H1 (cell line): Measurements from ENCODE around the gene IL4. TPM values are rescaled to one million over a fixed set of nuclear protein-coding genes. Genes with fewer than 3 reads are reported as not detected.

Source experiments
- CTCF ChIA-PET: fragments of 300-600 bp; sonication (Branson Sonifier 250); formaldehyde crosslinking; loops from one replicate; lab custom pipeline; 2021; ENCODE audit not compliant: partially characterized antibody; lab: Charles Lee
- POLR2A ChIA-PET: fragments of 300-600 bp; sonication (Branson Sonifier 250); formaldehyde crosslinking; loops from one replicate; lab custom pipeline; 2021; ENCODE audit warnings: inconsistent platforms; ENCODE audit not compliant: partially characterized antibody; lab: Charles Lee
- DNase-seq, 2 experiments: peaks; one replicate each; pipeline versions ENCODE4 v3.0.0 to v3.0.0-alpha.2; 2010 to 2022; ENCODE audit warnings: low spot score in 2 of 2, low read depth in 1 of 2, mixed read lengths in 1 of 2
- FAIRE-seq: peaks from 2 replicates; lab custom pipeline; 2011; peaks lifted over from hg19 to GRCh38; lab: Jason Lieb, UNC
- H2AFZ ChIP-seq: 2 replicates; pipeline ENCODE4 v1.8.1; 2012; ENCODE audit warnings: low read length, inconsistent platforms
- H2AK5ac ChIP-seq: 2 replicates; pipeline ENCODE4 v1.6.1; 2013; ENCODE audit warnings: low read depth, low read length
- H2BK120ac ChIP-seq: replicated peaks from 2 replicates; pipeline ENCODE3; 2013; ENCODE audit warnings: low read depth, low read length, inconsistent platforms
- H2BK12ac ChIP-seq: 2 replicates; pipeline ENCODE4 v1.6.1; 2013; ENCODE audit warnings: low read depth, low read length
- H2BK15ac ChIP-seq: 2 replicates; pipeline ENCODE4 v1.6.1; 2013; ENCODE audit warnings: low read length
- H2BK20ac ChIP-seq: 2 replicates; pipeline ENCODE4 v1.6.1; 2013; ENCODE audit warnings: low read length
- H2BK5ac ChIP-seq: 2 replicates; pipeline ENCODE4 v1.6.1; 2013; ENCODE audit warnings: low read depth, low read length
- H3K14ac ChIP-seq: 2 replicates; pipeline ENCODE4 v1.6.1; 2013; ENCODE audit warnings: inconsistent platforms; ENCODE audit not compliant: insufficient read length
- H3K18ac ChIP-seq: 2 replicates; pipeline ENCODE4 v1.6.1; 2013; ENCODE audit warnings: low read length; ENCODE audit errors: extremely low read depth
- H3K23ac ChIP-seq: 2 replicates; pipeline ENCODE4 v1.6.1; 2013; ENCODE audit warnings: inconsistent platforms; ENCODE audit not compliant: insufficient read length
- H3K23me2 ChIP-seq: 2 replicates; pipeline ENCODE4 v1.6.1; 2013; ENCODE audit warnings: low read depth, low read length
- H3K27ac ChIP-seq: 2 replicates; pipeline ENCODE4 v1.6.1; 2011; ENCODE audit warnings: low read depth, low read length, inconsistent platforms
- H3K27me3 ChIP-seq, 4 experiments: replicated peaks in 1 of 4; 1 replicate in 1 of 4; 2 replicates in 3 of 4; pipeline versions ENCODE4 v1.6.1 to v1.8.1; 2011 to 2013; ENCODE audit warnings: low read length in 3 of 4, mild to moderate bottlenecking in 3 of 4, inconsistent platforms in 2 of 4, mixed read lengths in 2 of 4, moderate library complexity in 1 of 4; ENCODE audit not compliant: control insufficient read depth in 3 of 4, insufficient read depth in 3 of 4; ENCODE audit errors: extremely low read depth in 1 of 4
- H3K36me3 ChIP-seq, 4 experiments: 2 replicates each; pipeline versions ENCODE4 v1.6.1 to v1.8.1; 2011 to 2013; ENCODE audit warnings: mild to moderate bottlenecking in 4 of 4, low read length in 3 of 4, moderate library complexity in 2 of 4, control low read depth in 1 of 4, inconsistent platforms in 1 of 4; ENCODE audit not compliant: insufficient read depth in 4 of 4, control insufficient read depth in 2 of 4
- H3K4ac ChIP-seq: replicated peaks from 2 replicates; pipeline ENCODE3; 2013; ENCODE audit warnings: low read length, low read depth, mixed read lengths, inconsistent platforms; ENCODE audit not compliant: insufficient read length
- H3K4me1 ChIP-seq, 4 experiments: replicated peaks in 1 of 4; 1 replicate in 1 of 4; 2 replicates in 3 of 4; pipeline versions ENCODE4 v1.6.1 to v1.8.1; 2011 to 2013; ENCODE audit warnings: low read length in 3 of 4, inconsistent platforms in 2 of 4, mixed read lengths in 1 of 4; ENCODE audit not compliant: insufficient read depth in 4 of 4, control insufficient read depth in 3 of 4
- H3K4me2 ChIP-seq, 2 experiments: 2 replicates each; pipeline versions ENCODE4 v1.6.1 to v1.8.1; 2011 to 2013; ENCODE audit warnings: low read depth in 2 of 2, low read length in 2 of 2, control low read depth in 1 of 2, inconsistent platforms in 1 of 2, mild to moderate bottlenecking in 1 of 2; ENCODE audit not compliant: insufficient read depth in 1 of 2
- H3K4me3 ChIP-seq, 4 experiments: fragments of 200-600, 300-600 bp in 1 of 4; sonication (generic), shearing (Covaris generic), sonication (Bioruptor Twin) in 1 of 4; 2 replicates each; pipeline versions ENCODE4 v1.5.1 to v1.8.1; 2011 to 2016; ENCODE audit warnings: low read length in 4 of 4, low read depth in 3 of 4, control low read depth in 2 of 4, inconsistent platforms in 2 of 4, mild to moderate bottlenecking in 2 of 4, mixed read lengths in 1 of 4, moderate library complexity in 1 of 4; ENCODE audit not compliant: insufficient read depth in 2 of 4; ENCODE audit errors: extremely low read depth in 1 of 4
- H3K56ac ChIP-seq: replicated peaks from 2 replicates; pipeline ENCODE3; 2013; ENCODE audit warnings: low read depth, mild to moderate bottlenecking, mixed read lengths, low read length, inconsistent platforms; ENCODE audit not compliant: insufficient read length
- H3K79me1 ChIP-seq: 2 replicates; pipeline ENCODE4 v1.6.1; 2013; ENCODE audit warnings: low read depth, low read length, control low read depth
- H3K79me2 ChIP-seq, 2 experiments: 2 replicates each; pipeline versions ENCODE4 v1.6.1 to v1.8.1; 2012 to 2013; ENCODE audit warnings: low read length in 2 of 2, mild to moderate bottlenecking in 2 of 2, inconsistent platforms in 1 of 2; ENCODE audit not compliant: insufficient read depth in 2 of 2, control insufficient read depth in 1 of 2
- H3K9ac ChIP-seq, 4 experiments: replicated peaks in 1 of 4; 1 replicate in 1 of 4; 2 replicates in 3 of 4; pipeline versions ENCODE4 v1.6.1 to v1.8.1; 2011 to 2013; ENCODE audit warnings: low read depth in 3 of 4, low read length in 3 of 4, control low read depth in 2 of 4, mild to moderate bottlenecking in 2 of 4, moderate library complexity in 2 of 4, inconsistent platforms in 1 of 4; ENCODE audit errors: extremely low read depth in 1 of 4
- H3K9me3 ChIP-seq, 2 experiments: 2 replicates each; pipeline versions ENCODE4 v1.6.1 to v1.8.1; 2012 to 2013; ENCODE audit warnings: mild to moderate bottlenecking in 2 of 2, moderate library complexity in 2 of 2, control low read depth in 1 of 2, inconsistent platforms in 1 of 2, low read depth in 1 of 2, low read length in 1 of 2, mixed read lengths in 1 of 2; ENCODE audit not compliant: insufficient read depth in 2 of 2
- H4K20me1 ChIP-seq, 2 experiments: replicated peaks in 1 of 2; 2 replicates each; pipeline versions ENCODE3 to v1.8.1; 2011 to 2013; ENCODE audit warnings: inconsistent platforms in 2 of 2, low read length in 2 of 2, mild to moderate bottlenecking in 1 of 2; ENCODE audit not compliant: insufficient read depth in 2 of 2, control insufficient read depth in 1 of 2
- H4K5ac ChIP-seq: 2 replicates; pipeline ENCODE4 v1.6.1; 2013; ENCODE audit warnings: low read length, low read depth, mixed read lengths, inconsistent platforms; ENCODE audit not compliant: insufficient read length
- H4K8ac ChIP-seq: 2 replicates; pipeline ENCODE4 v1.8.0; 2013; ENCODE audit warnings: mild to moderate bottlenecking, moderate library complexity, low read length, inconsistent platforms; ENCODE audit not compliant: insufficient read depth; ENCODE audit errors: extremely low read depth
- H4K91ac ChIP-seq: replicated peaks from 2 replicates; pipeline ENCODE3; 2013; ENCODE audit warnings: low read length, mixed read lengths, inconsistent platforms; ENCODE audit not compliant: insufficient read length
- JUND ChIP-seq: IDR thresholded peaks from 2 replicates; pipeline ENCODE4 v1.6.1; 2011; ENCODE audit warnings: mild to moderate bottlenecking, improper control_type of control experiment, low read length
- WGBS, 2 experiments: shearing (Covaris generic) in 1 of 2; methylation state at CpG; one replicate each; pipeline versions ENCODE4 v1.1.6 to v1.1.7; 2013 to 2015; ENCODE audit warnings: low lambda C conversion rate in 2 of 2, mixed read lengths in 2 of 2, inconsistent platforms in 1 of 2, low coverage in 1 of 2, missing lambda C conversion rate in 1 of 2; ENCODE audit not compliant: insufficient replicate concordance in 2 of 2, insufficient coverage in 1 of 2, insufficient read length in 1 of 2; ENCODE audit errors: extremely low coverage in 1 of 2, missing lambda C conversion rate in 1 of 2; 5-methylcytosine and 5-hydroxymethylcytosine counted together
- polyA plus RNA-seq, 7 experiments: library from polyadenylated mRNA; depleted of rRNA in 3 of 7; stranded (reverse) in 5 of 7; unstranded in 2 of 7; fragments of >200 nt in 5 of 7; fragments of 200-250 nt in 2 of 7; gene quantifications; 1 replicate in 5 of 7; 2 replicates in 1 of 7; 4 replicates in 1 of 7; pipeline versions ENCODE4 v1.2.1 to v1.2.3, GENCODE V29; 2011 to 2013; ENCODE audit warnings: missing spikeins in 2 of 7, mixed read lengths in 2 of 7
- total RNA-seq: library from RNA; stranded (reverse); fragmentation: NEBNext Ultra II Directional; extraction: Animal tissue kit (Norgen Biotek cat#: 25700); gene quantifications from 2 replicates; pipeline ENCODE4 v1.2.1, GENCODE V29; 2021

IL4 gene
- total and polyA plus RNA-seq, 2 of the 8 experiments (the other 6 are each of a cell fraction or from before 2014, with no cell fraction given), result not detected

- WGBS, 2 experiments, result 93% methylated on average over 6 of the region's 7 CpGs; no CpG with 5 or more reads in 1 of the 2 experiments
- no peak overlapping the region for H3K18ac ChIP-seq
- no peaks in the 10 kb centered on the region for H3K23me2 ChIP-seq
- H3K4me2 ChIP-seq, result no peak overlapping the region
- no peak overlapping the region for H3K56ac ChIP-seq
- no peaks in the 10 kb centered on the region for H3K4me1 ChIP-seq
- H2BK15ac ChIP-seq, result no peak overlapping the region
- no peaks in the 10 kb centered on the region for H4K20me1 ChIP-seq
- H3K9ac ChIP-seq, result no peak overlapping the region
- H3K27me3 ChIP-seq, result no peaks in the 10 kb centered on the region
- 0 out of 4 replicates have a peak, but pooled peaks cover 0 to 3% of the 10 kb centered on the region in 2 experiments for H3K9me3 ChIP-seq
- H2BK120ac ChIP-seq, result no peak overlapping the region
- no peaks in the 10 kb centered on the region for H3K36me3 ChIP-seq
- no peak overlapping the region for H2BK20ac ChIP-seq
- FAIRE-seq (no peak), DNase-seq (no peak)
- no peak overlapping the region for H2AK5ac ChIP-seq
- H2AFZ ChIP-seq, result no peak overlapping the region
- no peak overlapping the region for H4K8ac ChIP-seq
- no peak overlapping the region for H3K14ac ChIP-seq
- no peak overlapping the region for H2BK12ac ChIP-seq
- POLR2A ChIA-PET, result interaction anchor here (1.4 kb wide), 1 partner anchor 10 kb away, joined by 4 read pairs; no protein-coding TSS in a partner anchor
- no peak overlapping the region for H3K27ac ChIP-seq
- no peak overlapping the region for H3K4me3 ChIP-seq
- H4K91ac ChIP-seq, result no peak overlapping the region
- H3K79me2 ChIP-seq, result no peaks in the 10 kb centered on the region
- CTCF ChIA-PET, result interaction anchor here (0.6 to 1.9 kb wide), 3 partner anchors 8 to 169 kb away, joined by 3 to 9 read pairs (median 5); no protein-coding TSS in a partner anchor
- no peak overlapping the region for H2BK5ac ChIP-seq
- H3K79me1 ChIP-seq, result no peaks in the 10 kb centered on the region
- H3K4ac ChIP-seq, result no peak overlapping the region
- no peak overlapping the region for H3K23ac ChIP-seq
- no peak overlapping the region for H4K5ac ChIP-seq
- no peak for TF ChIP-seq JUND
These were observed 4.4 kb upstream of the IL4 start for GRCh38 chr5:132669455-132669820.
